Measurements from ENCODE around the gene SPINK9.

Gene SPINK9

DNA sequence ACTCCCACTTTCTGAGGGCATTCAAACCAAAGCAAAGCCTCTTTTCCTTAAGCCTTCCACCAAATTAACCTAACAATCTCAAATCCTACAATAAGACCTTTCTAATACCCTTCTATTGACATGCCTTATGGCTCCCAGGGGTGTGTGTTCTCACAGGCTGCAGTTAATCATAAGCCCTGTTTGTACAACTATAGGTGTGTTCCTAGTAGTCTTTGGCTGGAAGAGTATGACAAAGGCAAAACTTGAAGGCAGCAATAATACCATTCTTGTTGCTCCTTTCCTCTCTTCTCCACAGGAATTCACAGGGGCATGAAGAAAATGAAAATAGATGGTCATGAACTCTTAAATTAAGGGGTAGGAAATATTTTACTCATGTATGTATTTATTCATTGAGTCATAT, 37.5 kb downstream of the SPINK9 start:
- TF ChIP-seq, protein P1, sequence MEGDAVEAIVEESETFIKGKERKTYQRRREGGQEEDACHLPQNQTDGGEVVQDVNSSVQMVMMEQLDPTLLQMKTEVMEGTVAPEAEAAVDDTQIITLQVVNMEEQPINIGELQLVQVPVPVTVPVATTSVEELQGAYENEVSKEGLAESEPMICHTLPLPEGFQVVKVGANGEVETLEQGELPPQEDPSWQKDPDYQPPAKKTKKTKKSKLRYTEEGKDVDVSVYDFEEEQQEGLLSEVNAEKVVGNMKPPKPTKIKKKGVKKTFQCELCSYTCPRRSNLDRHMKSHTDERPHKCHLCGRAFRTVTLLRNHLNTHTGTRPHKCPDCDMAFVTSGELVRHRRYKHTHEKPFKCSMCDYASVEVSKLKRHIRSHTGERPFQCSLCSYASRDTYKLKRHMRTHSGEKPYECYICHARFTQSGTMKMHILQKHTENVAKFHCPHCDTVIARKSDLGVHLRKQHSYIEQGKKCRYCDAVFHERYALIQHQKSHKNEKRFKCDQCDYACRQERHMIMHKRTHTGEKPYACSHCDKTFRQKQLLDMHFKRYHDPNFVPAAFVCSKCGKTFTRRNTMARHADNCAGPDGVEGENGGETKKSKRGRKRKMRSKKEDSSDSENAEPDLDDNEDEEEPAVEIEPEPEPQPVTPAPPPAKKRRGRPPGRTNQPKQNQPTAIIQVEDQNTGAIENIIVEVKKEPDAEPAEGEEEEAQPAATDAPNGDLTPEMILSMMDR (IDR thresholded peaks at IDR 0.05): no peak

DNA sequence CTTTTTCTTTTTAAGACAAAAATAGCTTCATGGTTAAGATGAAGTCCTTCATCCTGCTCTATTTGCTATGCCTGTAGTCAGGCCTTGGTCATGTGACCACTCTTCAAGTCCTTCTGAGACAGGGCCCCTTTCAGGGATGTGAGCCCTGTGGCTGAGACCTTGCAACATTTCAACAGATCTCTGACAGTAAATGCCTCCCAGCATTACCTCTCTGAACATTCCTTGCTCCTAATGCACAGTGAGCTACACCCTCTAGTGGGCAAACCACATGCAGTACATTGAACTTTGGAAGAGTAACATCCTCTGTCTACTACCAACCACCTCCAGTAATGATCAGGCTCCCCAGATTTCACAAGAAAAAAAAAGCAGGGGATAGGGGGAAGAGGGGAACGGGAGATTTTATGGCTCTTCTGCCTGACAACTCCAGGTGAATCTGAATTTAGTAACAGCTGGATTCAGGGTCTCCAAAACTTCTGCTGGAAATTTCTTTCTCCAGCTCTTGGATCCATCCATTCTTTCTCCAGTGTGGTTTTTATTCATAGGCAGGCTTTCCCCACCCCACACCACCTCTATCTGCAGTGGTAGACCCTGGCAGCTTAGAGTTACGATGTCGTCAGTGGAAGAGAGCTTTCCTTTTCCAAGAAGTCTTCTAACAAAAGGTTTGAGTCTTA, 39.5 kb downstream of the SPINK9 start:
- TF ChIP-seq, protein P1 (IDR thresholded peaks at IDR 0.05): peak; percentile 79

DNA sequence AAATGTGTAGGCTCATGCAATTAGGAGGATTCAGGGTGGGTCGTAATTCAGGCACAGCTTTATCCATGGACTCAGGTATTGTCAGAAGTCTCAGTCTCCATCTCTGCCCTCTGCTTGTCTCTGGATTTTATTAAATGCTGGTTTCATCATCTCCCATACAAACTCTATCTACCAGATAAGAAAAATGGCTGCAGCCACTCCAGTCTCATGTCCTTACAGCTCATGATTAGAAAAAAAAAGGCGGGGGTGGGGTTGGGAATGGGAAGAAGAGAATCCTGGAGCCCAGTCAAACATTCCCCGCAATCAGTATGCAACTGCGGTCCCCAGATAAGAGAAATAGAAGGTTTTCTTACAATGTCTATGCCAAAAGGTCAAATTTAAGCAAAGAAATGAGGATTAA, 40.8 kb downstream of the SPINK9 start:
- TF ChIP-seq, protein P1 (IDR thresholded peaks at IDR 0.05): no peak

DNA sequence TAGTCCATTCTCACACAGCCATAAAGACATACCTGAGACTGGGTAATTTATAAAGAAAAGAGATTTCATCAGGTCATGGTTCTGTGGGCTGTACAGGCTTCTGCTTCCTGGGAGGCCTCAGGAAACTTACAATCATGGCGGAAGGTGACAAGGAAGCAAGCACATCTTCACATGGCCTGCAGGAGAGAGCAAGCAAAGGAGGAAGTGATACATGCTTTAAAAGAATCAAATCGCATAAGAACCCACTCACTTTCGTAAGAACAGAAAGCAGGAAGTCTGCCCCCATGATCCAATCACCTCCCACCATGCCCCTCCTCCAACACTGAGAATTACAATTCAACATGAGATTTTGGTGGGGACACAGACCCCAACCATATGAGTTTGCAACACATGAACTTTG, 43.3 kb downstream of the SPINK9 start:
- TF ChIP-seq, protein P1 (IDR thresholded peaks at IDR 0.05): no peak

DNA sequence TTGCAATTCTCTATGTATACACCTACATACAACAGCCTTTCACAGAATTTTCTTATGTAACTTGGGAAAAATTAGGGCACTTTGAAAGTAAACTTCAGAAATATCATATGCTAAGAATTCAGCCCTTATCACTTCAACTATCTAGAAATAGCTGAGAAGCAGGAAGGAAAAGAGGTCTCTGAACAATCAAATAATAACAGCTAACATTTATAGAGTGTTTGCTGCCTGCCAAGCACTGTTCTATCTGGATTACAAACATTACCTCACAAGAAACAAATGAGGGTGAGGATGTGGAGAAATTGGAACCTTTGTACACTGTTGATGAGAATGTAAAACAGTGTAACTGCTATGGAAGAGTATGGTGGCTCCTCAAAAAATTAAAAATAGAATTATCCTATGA, 44.0 kb downstream of the SPINK9 start:
- TF ChIP-seq, protein P1 (IDR thresholded peaks at IDR 0.05): no peak

DNA sequence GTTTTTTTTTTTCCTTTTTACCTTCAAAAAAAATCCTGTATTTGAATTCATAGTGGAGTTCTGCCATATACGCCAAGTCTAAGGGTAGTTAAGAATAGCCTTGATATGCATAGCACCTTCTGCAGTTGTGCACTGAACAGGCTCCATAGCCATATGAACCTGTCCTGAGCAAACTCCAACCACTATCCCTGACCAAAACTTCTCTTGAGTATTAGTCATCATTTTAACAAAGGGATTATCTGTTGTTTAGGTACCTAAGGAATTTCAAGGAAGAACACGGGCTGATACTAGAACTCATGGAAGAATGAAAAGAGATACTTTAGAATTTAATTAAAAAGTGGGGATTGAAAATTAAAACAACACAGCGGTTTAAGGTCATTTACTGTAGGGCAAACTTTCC, 46.5 kb downstream of the SPINK9 start:
- TF ChIP-seq, protein P1 (IDR thresholded peaks at IDR 0.05): no peak

DNA sequence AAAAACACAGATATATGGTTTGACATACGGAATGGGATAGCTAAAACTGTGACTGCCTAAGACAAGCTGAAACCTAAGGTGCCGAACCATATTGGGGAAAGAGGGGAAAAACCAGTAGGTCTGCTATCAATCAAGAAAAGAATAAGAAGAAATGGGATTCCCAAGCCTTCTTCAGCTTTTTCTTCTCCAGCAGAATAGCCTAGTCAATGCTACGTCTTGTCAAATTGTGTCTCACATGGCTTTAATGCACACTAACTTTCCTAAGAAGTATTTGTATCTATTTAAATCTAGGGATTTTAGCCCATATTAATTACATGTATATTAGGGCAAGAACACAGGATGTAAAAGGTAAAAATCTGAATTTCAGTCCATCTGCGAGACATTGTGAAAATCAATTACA, 47.6 kb downstream of the SPINK9 start:
- TF ChIP-seq, protein P1 (IDR thresholded peaks at IDR 0.05): no peak
